ENCODE measurements around the gene RBP3.

The RBP3 gene

GRCh38 chr10:47406548-47406869, 58.3 kb downstream of the RBP3 start:
- no peak for TF ChIP-seq CTCF (IDR thresholded peaks at IDR 0.05; ENCODE audit: control insufficient read depth, insufficient read depth, low read depth, low read length, missing control alignments)
- no peak for DNase-seq (ENCODE audit: low read depth)
- H3K4me3 ChIP-seq (ENCODE audit: control insufficient read depth, low read depth, low read length) = no peak overlapping the region

GRCh38 chr10:47406870-47407691, 58.9 kb downstream of the RBP3 start:
- no peak for DNase-seq (ENCODE audit: low read depth)
- TF ChIP-seq CTCF (IDR thresholded peaks at IDR 0.05; ENCODE audit: control insufficient read depth, insufficient read depth, low read depth, low read length, missing control alignments) = no peak
- no peak overlapping the region for H3K4me3 ChIP-seq (ENCODE audit: control insufficient read depth, low read depth, low read length)

All from AG09309 (cell line).